Activated effector memory CD4-positive, alpha-beta T cell treated with Interleukin-2 at 50 U/mL for 16 hours (primary cell): ENCODE data around the gene SNX22.

Source experiments
- DNase-seq: peaks from one replicate; pipeline ENCODE4 v3.0.0-alpha.2; 2020

SNX22 gene

GRCh38 chr15:64136347-64136746 lies 15.2 kb upstream of the SNX22 start:
- DNase-seq: no peak

- no peak for DNase-seq
These were observed 14.2 kb upstream of the SNX22 start for GRCh38 chr15:64137226-64137833.

GRCh38 chr15:64138331-64138941 lies 13.1 kb upstream of the SNX22 start:
- DNase-seq: no peak

- no peak for DNase-seq
These were observed 9.6 kb upstream of the SNX22 start for GRCh38 chr15:64141798-64142512.

GRCh38 chr15:64143276-64143675 lies 8.3 kb upstream of the SNX22 start:
- DNase-seq: no peak

GRCh38 chr15:64144192-64144564 lies 7.4 kb upstream of the SNX22 start:
- no peak for DNase-seq

GRCh38 chr15:64144565-64145281 lies 6.8 kb upstream of the SNX22 start:
- no peak for DNase-seq

GRCh38 chr15:64146041-64146440 lies 5.5 kb upstream of the SNX22 start:
- no peak for DNase-seq

- DNase-seq: no peak
These were observed 5.0 kb upstream of the SNX22 start for GRCh38 chr15:64146520-64146884.

GRCh38 chr15:64146885-64147681 lies 4.4 kb upstream of the SNX22 start:
- no peak for DNase-seq

- no peak for DNase-seq
These were observed 3.4 kb upstream of the SNX22 start for GRCh38 chr15:64148168-64148567.

- no peak for DNase-seq
These were observed 3.0 kb upstream of the SNX22 start for GRCh38 chr15:64148581-64148980.

- no peak for DNase-seq
These were observed 2.1 kb upstream of the SNX22 start for GRCh38 chr15:64149424-64149823.

GRCh38 chr15:64149893-64150578 lies 1.5 kb upstream of the SNX22 start:
- DNase-seq: no peak

GRCh38 chr15:64152507-64153387 lies 1.2 kb downstream of the SNX22 start:
- DNase-seq: no peak

GRCh38 chr15:64153480-64154367 lies 2.2 kb downstream of the SNX22 start:
- peak; percentile 81 for DNase-seq

GRCh38 chr15:64155802-64156651 lies 4.5 kb downstream of the SNX22 start:
- DNase-seq: no peak

GRCh38 chr15:64156652-64157331 lies 5.3 kb downstream of the SNX22 start:
- no peak for DNase-seq
